Astrocyte of the spinal cord (primary cell): ENCODE results near the gene EIF1AX.

Source experiments
- DNase-seq: peaks from one replicate; pipeline ENCODE4 v3.0.0; 2011; ENCODE audit warnings: low read depth, low spot score
- H3K4me3 ChIP-seq: 2 replicates; pipeline ENCODE4 v1.5.1; 2011; ENCODE audit warnings: low read depth, mild to moderate bottlenecking, low read length, moderate library complexity
- in situ Hi-C: cut with HindIII; loops from 2 replicates; pipeline ENCODE4 v1.10.0; 2017; ENCODE audit warnings: low sequenced_read_pairs
- TF ChIP-seq, protein P1 (sequence below): IDR thresholded peaks from 2 replicates; pipeline ENCODE4 v1.5.1; 2012; ENCODE audit warnings: low read depth, mild to moderate bottlenecking, low read length, inconsistent platforms

The EIF1AX gene

DNA sequence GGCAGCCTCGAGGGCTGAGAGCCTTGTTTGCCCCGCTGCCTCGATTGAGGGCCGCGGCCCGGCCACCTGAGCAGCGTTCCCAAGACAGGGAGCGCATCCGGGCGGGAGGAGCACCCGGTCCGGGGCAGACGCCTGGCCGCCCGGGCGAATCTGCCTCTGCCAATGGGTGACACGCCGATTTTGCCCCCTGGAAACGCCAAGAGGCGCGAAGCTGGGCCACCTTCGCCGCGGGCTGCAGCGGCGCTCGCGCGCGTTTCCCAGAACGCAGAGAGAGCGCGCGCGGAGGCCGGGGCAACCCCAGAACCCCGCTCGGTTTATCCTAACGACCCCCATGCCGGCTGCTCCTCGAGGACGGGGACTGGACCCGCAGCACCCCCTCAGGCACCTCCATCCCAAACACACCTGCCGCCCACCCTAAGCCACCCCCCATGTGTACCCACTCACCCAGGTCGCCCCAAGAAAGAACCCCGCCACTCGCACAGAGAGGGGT is 25.5 kb downstream of the EIF1AX start:
- TF ChIP-seq, protein P1, sequence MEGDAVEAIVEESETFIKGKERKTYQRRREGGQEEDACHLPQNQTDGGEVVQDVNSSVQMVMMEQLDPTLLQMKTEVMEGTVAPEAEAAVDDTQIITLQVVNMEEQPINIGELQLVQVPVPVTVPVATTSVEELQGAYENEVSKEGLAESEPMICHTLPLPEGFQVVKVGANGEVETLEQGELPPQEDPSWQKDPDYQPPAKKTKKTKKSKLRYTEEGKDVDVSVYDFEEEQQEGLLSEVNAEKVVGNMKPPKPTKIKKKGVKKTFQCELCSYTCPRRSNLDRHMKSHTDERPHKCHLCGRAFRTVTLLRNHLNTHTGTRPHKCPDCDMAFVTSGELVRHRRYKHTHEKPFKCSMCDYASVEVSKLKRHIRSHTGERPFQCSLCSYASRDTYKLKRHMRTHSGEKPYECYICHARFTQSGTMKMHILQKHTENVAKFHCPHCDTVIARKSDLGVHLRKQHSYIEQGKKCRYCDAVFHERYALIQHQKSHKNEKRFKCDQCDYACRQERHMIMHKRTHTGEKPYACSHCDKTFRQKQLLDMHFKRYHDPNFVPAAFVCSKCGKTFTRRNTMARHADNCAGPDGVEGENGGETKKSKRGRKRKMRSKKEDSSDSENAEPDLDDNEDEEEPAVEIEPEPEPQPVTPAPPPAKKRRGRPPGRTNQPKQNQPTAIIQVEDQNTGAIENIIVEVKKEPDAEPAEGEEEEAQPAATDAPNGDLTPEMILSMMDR, result no peak
- in situ Hi-C loops, result no loop called here
- no peak for DNase-seq
- peak overlapping the region; percentile 26 for H3K4me3 ChIP-seq

DNA sequence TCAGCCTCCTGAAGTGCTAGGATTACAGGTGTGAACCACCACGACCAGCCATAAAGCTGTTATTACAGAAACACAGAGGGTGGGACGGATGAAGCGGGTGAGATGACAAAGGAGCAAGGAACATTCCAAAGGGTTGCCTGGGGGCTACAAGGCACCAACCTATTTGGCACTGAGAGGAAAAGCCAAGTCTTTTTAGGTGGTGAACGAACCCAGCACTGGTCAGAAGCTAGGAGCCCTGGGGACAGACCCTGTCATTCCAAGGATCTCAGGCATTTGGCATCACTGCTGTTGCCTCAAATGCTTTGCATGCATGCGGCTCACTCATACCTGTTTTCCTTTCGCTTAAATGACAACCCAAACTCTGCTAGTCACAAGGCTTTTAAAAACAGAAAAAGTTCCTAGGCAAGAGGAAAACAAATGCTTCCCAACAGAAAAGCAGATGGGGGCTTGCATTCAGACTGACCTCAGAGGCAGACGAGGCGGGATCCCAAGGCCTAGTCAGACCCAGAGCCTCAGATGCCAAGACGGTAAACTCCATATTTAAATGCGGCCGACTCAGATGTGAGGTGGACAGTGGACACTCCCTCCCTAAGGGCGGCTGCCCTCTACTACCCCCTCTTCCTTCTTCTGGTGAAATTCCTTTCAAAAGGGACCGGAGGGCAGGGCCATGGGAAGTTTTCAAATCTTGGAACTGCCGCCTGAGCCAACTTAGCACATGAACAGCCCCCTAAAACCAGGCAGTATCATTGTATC is 29.4 kb downstream of the EIF1AX start:
- no peak for DNase-seq
- in situ Hi-C loops, result no loop called here
- H3K4me3 ChIP-seq, result no peak overlapping the region
- TF ChIP-seq, protein P1, result no peak

DNA sequence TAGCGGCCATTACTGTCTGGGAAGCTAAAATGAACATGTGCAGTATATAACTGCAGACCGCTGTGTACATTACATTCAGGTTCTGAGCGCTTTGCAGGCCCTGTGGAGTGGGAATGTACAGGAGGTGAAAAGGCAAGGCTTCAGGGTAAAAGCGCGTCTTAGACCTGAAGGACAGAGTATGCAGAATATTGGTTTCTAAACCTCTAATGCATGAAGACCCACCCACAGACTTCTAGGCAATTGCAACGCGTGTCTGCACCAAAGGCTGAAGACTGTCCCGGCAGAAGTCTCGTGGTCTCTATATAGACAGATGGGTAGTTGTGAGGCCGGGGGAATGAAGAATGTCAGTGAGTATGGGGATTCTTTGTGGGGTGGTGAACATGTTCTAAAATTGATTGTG is 30.4 kb downstream of the EIF1AX start:
- in situ Hi-C loops, result no loop called here
- no peak for DNase-seq
- TF ChIP-seq, protein P1, result no peak
- no peak overlapping the region for H3K4me3 ChIP-seq

DNA sequence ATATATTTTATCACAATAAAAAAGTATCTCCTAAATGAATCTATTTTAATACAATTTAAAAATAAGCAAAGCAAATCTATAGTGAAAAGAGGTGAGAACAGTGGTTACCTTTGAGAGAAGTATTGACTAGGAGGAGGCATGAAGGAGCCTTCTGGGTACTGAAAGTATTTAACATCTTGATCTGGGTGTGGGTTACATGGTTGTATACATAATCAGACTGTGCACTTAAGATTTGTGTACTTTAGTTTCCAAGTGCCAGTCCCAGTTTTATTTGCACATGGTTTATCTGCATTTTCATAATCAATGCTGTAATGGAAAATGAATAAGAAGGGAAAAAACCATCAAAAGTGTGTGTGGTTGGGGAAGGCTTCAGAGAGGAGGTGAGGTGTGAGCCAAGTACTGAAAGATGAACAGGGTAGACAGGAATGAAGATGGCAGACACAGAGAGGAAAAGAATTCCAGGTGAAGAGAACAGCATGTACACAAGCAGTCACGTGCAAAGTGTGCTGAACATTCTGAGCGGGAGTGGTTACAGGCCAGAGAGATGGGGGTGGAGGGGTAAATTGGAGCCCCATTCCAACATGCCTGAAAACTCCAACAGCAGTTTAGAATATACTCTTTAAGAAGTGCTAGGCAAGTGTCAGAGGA is 39.6 kb downstream of the EIF1AX start:
- TF ChIP-seq, protein P1, result no peak
- no peak overlapping the region for H3K4me3 ChIP-seq
- in situ Hi-C loops, result no loop called here
- no peak for DNase-seq

DNA sequence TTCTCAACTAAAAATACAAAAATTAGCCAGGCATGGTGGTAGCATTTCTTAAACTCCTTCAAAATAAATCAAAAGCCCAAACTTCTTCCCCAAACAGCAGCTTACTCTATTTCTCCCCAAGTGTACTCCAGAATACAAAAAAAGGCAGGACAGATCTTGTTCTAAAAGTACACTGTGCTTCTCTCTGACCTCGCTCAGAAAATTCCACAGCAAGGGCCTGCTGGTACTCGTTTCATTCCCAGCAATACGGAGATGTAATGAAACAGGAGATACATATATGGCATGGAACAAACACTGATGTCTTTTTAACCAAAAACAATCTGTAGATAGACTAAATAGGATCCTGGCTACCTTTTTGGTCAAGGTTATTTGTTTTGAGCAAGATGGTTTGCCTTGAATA is 50.1 kb downstream of the EIF1AX start:
- in situ Hi-C loops, result no loop called here
- H3K4me3 ChIP-seq, result no peak overlapping the region
- TF ChIP-seq, protein P1, result no peak
- DNase-seq, result no peak

DNA sequence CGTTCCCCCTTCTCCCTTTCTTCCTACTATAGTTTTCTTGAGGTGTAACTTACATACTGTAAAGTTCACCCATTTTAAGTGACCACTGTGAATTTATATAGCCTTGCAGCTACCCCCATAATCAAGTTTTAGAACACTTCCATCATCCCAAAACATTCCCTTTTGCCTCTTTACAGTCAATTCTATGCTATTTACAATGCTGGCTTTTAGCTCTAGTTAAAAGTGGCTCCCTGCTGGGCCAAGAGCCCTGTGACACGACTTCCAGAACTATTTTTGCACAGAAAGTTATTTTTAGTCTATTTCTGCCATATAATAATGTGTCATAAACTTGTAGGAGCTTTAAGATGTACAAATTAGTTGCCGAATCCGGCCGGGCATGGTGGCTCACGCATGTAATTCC is 51.8 kb downstream of the EIF1AX start:
- TF ChIP-seq, protein P1, result no peak
- in situ Hi-C loops, result no loop called here
- no peak overlapping the region for H3K4me3 ChIP-seq
- no peak for DNase-seq
